Suprapubic skin (tissue), 4 donors: ENCODE results near the gene KCTD1. TPM values are rescaled to one million over a fixed set of nuclear protein-coding genes. Genes with fewer than 3 reads are reported as not detected.

Source experiments
- DNase-seq, 2 donors: peaks; one replicate each; pipeline ENCODE4 v3.0.0-alpha.2; 2019; ENCODE audit warnings: low spot score in 2 of 2
- H3K27ac ChIP-seq: fragments of 200-600 bp; sonication (generic); one replicate; pipeline ENCODE4 v1.5.1; 2019
- H3K27me3 ChIP-seq: fragments of 200-600 bp; sonication (generic); one replicate; pipeline ENCODE4 v1.5.1; 2019
- H3K36me3 ChIP-seq: fragments of 200-600 bp; sonication (generic); one replicate; pipeline ENCODE4 v1.5.1; 2019
- H3K4me1 ChIP-seq: fragments of 200-600 bp; sonication (generic); one replicate; pipeline ENCODE4 v1.5.1; 2019
- H3K4me3 ChIP-seq: fragments of 200-600 bp; sonication (generic); one replicate; pipeline ENCODE4 v1.5.1; 2019; ENCODE audit warnings: mild to moderate bottlenecking
- H3K9me3 ChIP-seq: fragments of 200-600 bp; sonication (generic); one replicate; pipeline ENCODE4 v1.5.1; 2019
- CTCF ChIP-seq, 2 donors: fragments of 200-600 bp in 1 of 2; fragments of 450-650 bp in 1 of 2; sonication (generic) in 1 of 2; IDR thresholded peaks; one replicate each; pipeline ENCODE4 v1.5.1; 2016 to 2019; ENCODE audit warnings: antibody characterized with exemption in 2 of 2, mild to moderate bottlenecking in 1 of 2, moderate library complexity in 1 of 2
- EP300 ChIP-seq: sonication (generic); formaldehyde crosslinking; IDR thresholded peaks from one replicate; pipeline ENCODE4 v1.6.1; 2017; ENCODE audit warnings: antibody characterized with exemption
- POLR2A ChIP-seq, 2 donors: fragments of 450-650 bp; IDR thresholded peaks; one replicate each; pipeline ENCODE4 v1.6.1; 2017; ENCODE audit warnings: antibody characterized with exemption in 2 of 2, mild to moderate bottlenecking in 2 of 2, moderate library complexity in 2 of 2
- POLR2AphosphoS5 ChIP-seq, 3 donors: sonication (generic); formaldehyde crosslinking; IDR thresholded peaks; one replicate each; pipeline ENCODE4 v1.6.1; 2017; ENCODE audit warnings: antibody characterized with exemption in 3 of 3
- WGBS: methylation state at CpG from one replicate; pipeline ENCODE4 v1.1.5; 2018; 5-methylcytosine and 5-hydroxymethylcytosine counted together
- total RNA-seq, 4 donors: library from RNA; depleted of rRNA; stranded (reverse); fragments of >200 nt; gene quantifications; one replicate each; pipeline ENCODE4 v1.1.0, GENCODE V29; 2016

The KCTD1 gene
- total RNA-seq, 4 donors from 2014 or later = 31.9 to 104 (median 69.7) TPM

- H3K4me3 ChIP-seq = no peak overlapping the region
- TF ChIP-seq CTCF (IDR thresholded peaks at IDR 0.05) (no peak), POLR2A (IDR thresholded peaks at IDR 0.05) (no peak), EP300 (no peak), POLR2AphosphoS5 (IDR thresholded peaks at IDR 0.05) (no peak)
- H3K27me3 ChIP-seq = no peaks in the 10 kb centered on the region
- peaks cover 11% of the 10 kb centered on the region for H3K4me1 ChIP-seq
- no peaks in the 10 kb centered on the region for H3K36me3 ChIP-seq
- H3K27ac ChIP-seq = no peak overlapping the region
- no peaks in the 10 kb centered on the region for H3K9me3 ChIP-seq
- no peak for DNase-seq
These were observed 12.7 kb downstream of the KCTD1 start for GRCh38 chr18:26535630-26536029.

- no peak overlapping the region for H3K4me3 ChIP-seq
- no peaks in the 10 kb centered on the region for H3K4me1 ChIP-seq
- TF ChIP-seq CTCF (IDR thresholded peaks at IDR 0.05) = no peak
- TF ChIP-seq POLR2AphosphoS5 (IDR thresholded peaks at IDR 0.05) = no peak
- no peak for TF ChIP-seq POLR2A (IDR thresholded peaks at IDR 0.05)
- no peak for TF ChIP-seq EP300
- H3K27ac ChIP-seq = no peak overlapping the region
- DNase-seq = no peak
- no peaks in the 10 kb centered on the region for H3K36me3 ChIP-seq
- H3K9me3 ChIP-seq = no peaks in the 10 kb centered on the region
- 75% methylated on average over 9 of the region's 9 CpGs for WGBS
- no peaks in the 10 kb centered on the region for H3K27me3 ChIP-seq
These were observed 15.7 kb downstream of the KCTD1 start for GRCh38 chr18:26532367-26533340.

GRCh38 chr18:26531605-26532298 is 16.6 kb downstream of the KCTD1 start:
- H3K4me1 ChIP-seq = no peaks in the 10 kb centered on the region
- no peak overlapping the region for H3K4me3 ChIP-seq
- DNase-seq = no peak
- H3K27me3 ChIP-seq = no peaks in the 10 kb centered on the region
- no peaks in the 10 kb centered on the region for H3K9me3 ChIP-seq
- H3K27ac ChIP-seq = no peak overlapping the region
- WGBS = 64% methylated on average over 4 of the region's 4 CpGs
- no peaks in the 10 kb centered on the region for H3K36me3 ChIP-seq
- no peak for TF ChIP-seq POLR2AphosphoS5 (IDR thresholded peaks at IDR 0.05)
- TF ChIP-seq CTCF (IDR thresholded peaks at IDR 0.05) = no peak
- no peak for TF ChIP-seq POLR2A (IDR thresholded peaks at IDR 0.05)
- TF ChIP-seq EP300 = no peak

- TF ChIP-seq EP300 (no peak), POLR2A (IDR thresholded peaks at IDR 0.05) (no peak), CTCF (IDR thresholded peaks at IDR 0.05) (no peak), POLR2AphosphoS5 (IDR thresholded peaks at IDR 0.05) (no peak)
- 84% methylated on average over 2 of the region's 2 CpGs for WGBS
- Histone ChIP-seq H3K9me3 (no peaks in the 10 kb centered on the region), H3K27me3 (no peaks in the 10 kb centered on the region), H3K4me3 (no peak overlapping the region), H3K36me3 (no peaks in the 10 kb centered on the region), H3K4me1 (no peaks in the 10 kb centered on the region), H3K27ac (no peak overlapping the region)
- no peak for DNase-seq
These were observed 21.5 kb downstream of the KCTD1 start for GRCh38 chr18:26526966-26527234.
